Measurements from ENCODE around the gene ZNF835.

DNA sequence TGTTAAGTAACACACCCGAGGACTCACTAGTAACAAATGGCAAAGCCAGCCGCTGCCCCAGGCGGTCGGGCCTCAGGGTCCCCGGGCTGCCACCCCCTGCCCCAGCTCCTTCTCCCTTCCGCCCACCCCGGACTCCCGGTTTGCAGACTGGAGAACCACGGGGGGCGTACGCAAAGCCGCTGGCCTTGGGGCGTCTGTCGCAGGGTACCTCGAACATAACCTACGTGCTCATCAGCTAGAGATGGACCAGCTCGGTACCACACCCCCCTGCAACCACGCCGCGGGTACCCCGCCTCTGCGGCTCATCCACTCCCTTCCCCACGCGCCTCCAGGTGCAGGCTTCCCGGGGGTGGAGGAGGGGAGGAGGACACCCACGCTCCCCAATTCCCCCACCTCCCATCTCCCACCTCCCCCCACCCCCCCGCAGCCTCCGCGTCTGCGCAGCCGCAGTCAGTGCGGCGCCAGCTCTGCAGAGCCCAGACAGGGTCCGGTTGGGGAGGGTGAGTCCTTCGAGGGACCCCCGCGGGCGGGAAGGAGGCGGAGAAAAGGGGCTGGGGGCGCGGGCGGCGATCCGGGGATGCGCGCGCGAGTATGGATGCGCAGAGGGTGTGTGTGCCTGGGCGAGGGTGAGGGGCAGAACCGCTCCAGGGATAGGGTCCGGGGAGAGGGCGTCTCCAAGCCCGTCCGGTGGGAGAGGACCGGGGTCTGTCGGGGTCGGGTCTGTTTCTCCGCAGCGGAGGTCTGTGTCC, 28.7 kb downstream of the ZNF835 start, which contains the start of gene SMIM17:
- TF ChIP-seq, protein P1, sequence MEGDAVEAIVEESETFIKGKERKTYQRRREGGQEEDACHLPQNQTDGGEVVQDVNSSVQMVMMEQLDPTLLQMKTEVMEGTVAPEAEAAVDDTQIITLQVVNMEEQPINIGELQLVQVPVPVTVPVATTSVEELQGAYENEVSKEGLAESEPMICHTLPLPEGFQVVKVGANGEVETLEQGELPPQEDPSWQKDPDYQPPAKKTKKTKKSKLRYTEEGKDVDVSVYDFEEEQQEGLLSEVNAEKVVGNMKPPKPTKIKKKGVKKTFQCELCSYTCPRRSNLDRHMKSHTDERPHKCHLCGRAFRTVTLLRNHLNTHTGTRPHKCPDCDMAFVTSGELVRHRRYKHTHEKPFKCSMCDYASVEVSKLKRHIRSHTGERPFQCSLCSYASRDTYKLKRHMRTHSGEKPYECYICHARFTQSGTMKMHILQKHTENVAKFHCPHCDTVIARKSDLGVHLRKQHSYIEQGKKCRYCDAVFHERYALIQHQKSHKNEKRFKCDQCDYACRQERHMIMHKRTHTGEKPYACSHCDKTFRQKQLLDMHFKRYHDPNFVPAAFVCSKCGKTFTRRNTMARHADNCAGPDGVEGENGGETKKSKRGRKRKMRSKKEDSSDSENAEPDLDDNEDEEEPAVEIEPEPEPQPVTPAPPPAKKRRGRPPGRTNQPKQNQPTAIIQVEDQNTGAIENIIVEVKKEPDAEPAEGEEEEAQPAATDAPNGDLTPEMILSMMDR (IDR thresholded peaks at IDR 0.05; ENCODE audit: insufficient read depth, low read length, poor library complexity, severe bottlenecking), result no peak
- no peak for TF ChIP-seq EZH2phosphoT487 (conservative IDR thresholded peaks at IDR 0.05; ENCODE audit: low read length)

Data from SU-DHL-6 (cell line).